SKM-1 (cell line): ENCODE measurements around the gene MUC6.

Experiments used
- DNase-seq: peaks from one replicate; lab custom pipeline; 2025; ENCODE audit not compliant: unreplicated experiment; lab: John Stamatoyannopoulos, UW

The MUC6 gene, protein sequence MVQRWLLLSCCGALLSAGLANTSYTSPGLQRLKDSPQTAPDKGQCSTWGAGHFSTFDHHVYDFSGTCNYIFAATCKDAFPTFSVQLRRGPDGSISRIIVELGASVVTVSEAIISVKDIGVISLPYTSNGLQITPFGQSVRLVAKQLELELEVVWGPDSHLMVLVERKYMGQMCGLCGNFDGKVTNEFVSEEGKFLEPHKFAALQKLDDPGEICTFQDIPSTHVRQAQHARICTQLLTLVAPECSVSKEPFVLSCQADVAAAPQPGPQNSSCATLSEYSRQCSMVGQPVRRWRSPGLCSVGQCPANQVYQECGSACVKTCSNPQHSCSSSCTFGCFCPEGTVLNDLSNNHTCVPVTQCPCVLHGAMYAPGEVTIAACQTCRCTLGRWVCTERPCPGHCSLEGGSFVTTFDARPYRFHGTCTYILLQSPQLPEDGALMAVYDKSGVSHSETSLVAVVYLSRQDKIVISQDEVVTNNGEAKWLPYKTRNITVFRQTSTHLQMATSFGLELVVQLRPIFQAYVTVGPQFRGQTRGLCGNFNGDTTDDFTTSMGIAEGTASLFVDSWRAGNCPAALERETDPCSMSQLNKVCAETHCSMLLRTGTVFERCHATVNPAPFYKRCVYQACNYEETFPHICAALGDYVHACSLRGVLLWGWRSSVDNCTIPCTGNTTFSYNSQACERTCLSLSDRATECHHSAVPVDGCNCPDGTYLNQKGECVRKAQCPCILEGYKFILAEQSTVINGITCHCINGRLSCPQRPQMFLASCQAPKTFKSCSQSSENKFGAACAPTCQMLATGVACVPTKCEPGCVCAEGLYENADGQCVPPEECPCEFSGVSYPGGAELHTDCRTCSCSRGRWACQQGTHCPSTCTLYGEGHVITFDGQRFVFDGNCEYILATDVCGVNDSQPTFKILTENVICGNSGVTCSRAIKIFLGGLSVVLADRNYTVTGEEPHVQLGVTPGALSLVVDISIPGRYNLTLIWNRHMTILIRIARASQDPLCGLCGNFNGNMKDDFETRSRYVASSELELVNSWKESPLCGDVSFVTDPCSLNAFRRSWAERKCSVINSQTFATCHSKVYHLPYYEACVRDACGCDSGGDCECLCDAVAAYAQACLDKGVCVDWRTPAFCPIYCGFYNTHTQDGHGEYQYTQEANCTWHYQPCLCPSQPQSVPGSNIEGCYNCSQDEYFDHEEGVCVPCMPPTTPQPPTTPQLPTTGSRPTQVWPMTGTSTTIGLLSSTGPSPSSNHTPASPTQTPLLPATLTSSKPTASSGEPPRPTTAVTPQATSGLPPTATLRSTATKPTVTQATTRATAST (N-terminal part only)

DNA sequence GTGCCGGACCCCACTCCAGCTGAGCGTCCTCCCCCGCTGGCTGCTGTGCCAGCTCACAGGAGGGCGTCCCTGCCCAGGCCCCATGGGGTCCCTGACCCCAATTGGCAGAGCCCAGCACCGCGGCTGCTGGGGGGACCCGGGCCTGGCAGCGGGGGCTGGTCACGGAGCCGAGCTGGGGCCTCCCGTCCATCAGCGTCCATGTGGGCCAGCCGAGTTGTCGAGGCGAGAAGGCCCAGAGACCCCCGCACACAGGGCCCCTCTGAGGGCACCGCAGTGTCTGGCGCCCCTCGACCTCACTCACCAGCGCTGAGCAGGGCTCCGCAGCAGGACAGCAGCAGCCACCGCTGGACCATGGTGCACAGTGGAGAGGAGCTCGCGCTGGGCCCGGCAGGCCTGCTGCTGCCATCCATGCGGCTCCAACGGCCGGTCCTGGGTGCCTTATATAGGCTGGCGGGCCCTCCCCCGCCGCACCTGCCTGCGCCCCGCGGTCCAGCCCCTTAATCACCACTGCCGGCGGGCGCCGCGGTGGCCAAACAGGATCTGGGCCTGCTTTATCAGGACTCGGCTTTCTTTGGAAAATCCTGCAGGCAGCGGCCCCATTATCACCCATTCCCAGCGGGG is at the start of gene MUC6:
Gene MUC6, minus strand, starts transcription at position 416 of the 621 bp plus-strand sequence. Its CDS starts 63 bp downstream, at position 353.
- no peak for DNase-seq

DNA sequence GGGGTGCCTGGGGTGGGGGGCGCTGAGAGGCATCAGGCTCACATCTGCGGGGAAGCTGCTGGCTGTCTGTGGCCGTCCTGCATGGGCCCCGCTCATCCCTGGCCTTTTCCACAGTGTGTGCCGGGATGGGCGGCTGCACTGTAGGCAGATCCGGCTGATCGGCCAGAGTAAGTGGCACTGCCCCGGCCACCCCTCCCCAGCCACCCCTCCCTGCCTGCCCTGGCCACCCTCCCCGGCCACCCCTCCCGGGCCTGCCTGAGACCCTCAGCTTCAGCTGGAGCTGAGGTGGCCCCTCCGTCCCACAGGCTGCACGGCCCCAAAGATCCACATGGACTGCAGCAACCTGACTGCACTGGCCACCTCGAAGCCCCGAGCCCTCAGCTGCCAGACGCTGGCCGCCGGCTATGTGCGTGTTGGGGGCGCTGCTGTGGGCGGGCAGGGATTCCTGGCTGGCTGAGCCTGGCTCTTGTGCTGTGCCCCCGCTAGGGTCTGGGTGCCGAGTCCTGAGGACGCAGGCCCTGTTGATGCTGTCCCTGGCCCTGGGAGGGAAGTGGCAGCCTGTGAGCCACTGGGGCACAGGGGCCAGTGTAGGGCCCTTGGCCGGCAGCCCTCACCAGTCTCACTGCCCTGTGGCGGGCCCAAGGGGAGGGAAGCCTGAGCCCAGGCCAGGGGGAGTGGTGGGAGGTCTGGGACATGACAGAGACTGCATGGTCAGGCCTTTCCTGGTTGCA is 49.1 kb upstream of the MUC6 start:
- no peak for DNase-seq

DNA sequence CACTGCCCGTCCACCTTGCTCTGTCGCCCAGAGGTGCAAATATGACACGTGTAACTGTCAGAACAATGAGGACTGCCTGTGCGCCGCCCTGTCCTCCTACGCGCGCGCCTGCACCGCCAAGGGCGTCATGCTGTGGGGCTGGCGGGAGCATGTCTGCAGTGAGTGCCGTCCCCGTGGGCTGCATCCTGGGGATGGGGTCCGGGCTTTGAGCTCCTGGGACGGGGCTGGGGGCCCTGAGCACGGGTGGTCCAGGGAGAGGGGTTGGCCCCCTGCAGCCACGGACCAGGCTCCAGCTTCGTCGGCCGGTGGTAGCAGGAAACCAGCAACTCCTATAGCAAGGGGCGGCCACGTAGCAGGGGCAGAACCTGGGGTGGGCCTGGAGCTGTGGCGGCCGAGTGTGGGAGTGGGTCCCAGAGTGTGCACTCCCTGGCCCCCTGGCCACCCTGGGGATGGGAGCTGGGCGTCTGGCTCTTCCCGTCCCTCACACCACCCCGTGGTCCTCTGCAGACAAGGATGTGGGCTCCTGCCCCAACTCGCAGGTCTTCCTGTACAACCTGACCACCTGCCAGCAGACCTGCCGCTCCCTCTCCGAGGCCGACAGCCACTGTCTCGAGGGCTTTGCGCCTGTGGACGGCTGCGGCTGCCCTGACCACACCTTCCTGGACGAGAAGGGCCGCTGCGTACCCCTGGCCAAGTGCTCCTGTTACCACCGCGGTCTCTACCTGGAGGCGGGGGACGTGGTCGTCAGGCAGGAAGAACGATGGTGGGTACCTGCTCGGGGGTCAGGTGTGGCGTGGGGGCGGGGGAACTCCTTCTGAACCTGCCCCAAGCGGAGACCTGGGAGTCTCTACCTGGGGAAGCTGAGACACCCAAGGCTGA is 48.3 kb upstream of the MUC6 start:
- DNase-seq = no peak

DNA sequence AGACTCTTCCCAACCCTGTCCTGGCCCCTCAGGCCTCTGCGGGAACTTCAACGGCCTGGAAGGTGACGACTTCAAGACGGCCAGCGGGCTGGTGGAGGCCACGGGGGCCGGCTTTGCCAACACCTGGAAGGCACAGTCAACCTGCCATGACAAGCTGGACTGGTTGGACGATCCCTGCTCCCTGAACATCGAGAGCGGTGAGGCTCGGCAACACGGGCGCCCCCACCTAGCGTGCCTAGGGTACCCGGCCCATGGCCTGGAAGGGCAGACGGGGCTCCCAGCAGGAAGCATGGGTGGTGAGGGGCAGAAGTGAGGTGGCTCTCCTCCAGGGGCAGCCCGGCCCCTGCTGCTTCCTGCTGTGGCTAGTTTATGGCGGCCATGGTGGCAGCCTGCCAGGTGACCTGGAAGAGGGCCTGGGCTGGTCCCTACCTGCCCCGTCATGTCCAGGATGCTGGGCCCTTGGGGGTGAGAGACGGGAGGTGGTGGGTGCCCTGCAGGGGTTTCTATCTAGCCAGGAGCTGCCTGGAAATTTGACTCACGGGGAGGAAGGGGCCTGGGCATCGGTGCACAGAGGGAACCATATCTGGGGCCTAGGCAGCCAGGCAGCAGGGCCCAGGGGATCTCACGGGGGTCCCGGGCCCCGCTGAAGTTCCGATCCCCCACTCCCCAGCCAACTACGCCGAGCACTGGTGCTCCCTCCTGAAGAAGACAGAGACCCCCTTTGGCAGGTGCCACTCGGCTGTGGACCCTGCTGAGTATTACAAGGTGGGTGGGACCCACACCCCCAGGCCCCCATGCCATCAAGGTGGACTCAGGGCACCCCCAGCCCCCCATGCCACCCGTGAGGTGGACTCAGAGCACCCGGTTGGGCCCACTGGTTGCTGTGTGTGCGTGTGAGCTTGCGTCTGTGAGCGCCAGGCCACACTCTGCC is 47.4 kb upstream of the MUC6 start:
- DNase-seq = no peak

DNA sequence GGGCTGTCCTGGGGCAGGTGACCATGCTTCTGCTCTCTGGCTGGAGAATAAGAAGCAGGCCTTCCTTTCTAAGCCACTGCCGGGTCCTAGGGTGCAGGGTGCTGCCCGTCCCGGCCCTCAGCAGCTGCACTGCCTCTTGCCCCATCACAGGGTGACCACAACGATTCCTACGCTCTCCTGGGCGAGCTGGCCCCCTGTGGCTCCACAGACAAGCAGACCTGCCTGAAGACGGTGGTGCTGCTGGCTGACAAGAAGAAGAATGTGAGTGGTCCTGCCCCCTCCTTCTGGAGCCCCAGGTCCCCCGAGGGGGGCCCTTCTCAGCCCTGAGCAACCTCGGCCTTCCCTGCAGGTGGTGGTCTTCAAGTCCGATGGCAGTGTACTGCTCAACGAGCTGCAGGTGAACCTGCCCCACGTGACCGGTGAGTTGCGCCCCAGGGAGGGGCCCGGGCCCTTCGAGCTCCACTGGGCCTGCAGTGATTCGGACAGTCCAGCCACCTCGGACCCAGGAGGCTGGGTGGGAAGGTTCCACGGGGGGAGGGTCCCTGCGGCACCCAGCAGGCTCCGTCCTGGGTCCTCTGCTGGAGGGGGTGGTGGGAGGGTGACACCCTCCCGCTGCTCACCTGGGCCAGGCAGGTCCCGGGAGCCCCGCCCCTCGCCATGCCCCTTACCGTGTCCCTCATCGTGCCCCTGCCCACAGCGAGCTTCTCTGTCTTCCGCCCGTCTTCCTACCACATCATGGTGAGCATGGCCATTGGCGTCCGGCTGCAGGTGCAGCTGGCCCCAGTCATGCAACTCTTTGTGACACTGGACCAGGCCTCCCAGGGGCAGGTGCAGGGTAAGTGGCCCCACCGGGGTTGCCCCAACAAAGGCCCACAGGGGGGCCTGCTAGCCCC is 46.5 kb upstream of the MUC6 start:
- no peak for DNase-seq

DNA sequence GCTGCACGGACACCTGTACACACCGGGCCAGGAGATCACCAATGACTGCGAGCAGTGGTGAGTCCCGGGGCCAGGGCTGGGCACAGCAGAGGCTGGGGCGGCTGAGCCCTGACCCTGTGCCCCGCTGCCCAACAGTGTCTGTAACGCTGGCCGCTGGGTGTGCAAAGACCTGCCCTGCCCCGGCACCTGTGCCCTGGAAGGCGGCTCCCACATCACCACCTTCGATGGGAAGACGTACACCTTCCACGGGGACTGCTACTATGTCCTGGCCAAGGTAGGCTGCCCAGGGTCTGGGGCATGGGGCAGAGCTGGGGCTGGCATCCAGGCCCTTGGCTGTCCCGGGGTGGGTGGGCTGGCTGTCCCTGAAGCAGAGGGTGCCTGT is 45.8 kb upstream of the MUC6 start:
- DNase-seq = no peak

DNA sequence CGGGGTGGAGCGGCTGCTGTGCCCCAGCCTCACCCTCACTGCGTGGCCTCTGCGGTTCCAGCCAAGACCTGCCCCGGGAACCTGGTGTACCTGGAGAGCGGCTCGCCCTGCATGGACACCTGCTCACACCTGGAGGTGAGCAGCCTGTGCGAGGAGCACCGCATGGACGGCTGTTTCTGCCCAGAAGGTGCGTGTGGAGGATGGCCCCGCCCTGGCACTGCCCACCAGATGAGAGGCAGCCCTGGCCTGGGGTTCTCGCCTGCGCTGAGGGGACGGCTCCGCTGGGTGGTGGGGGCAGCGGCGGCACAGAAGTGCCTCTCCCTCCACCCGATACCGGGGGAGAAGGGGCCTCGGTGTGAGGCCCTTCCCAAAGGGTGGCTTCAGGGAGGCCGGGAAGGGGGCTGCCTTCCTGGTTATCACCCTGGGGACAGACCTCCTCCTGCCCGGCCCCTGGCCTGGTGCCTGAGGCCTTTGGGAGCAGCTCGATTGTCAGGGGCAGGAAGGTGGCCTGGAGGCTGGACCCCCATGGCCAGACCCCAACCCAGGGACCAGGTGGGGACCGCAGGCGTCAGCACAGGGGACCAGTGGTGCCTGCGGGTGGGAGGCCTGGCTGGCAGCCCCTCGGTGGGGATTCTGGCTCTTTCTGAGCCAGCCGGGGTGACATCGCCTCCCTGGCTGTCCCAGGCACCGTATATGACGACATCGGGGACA is 45.2 kb upstream of the MUC6 start:
- no peak for DNase-seq

DNA sequence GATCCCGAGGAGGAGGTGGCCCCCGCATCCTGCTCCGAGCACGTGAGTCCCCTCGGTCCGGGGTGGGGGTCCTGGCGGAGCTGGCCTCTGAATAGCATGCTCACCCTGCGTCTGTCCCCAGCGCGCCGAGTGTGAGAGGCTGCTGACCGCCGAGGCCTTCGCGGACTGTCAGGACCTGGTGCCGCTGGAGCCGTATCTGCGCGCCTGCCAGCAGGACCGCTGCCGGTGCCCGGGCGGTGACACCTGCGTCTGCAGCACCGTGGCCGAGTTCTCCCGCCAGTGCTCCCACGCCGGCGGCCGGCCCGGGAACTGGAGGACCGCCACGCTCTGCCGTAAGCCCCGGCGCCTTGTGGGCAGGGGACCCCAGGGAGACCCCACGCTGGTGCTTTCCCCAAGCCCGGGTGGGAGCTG is 41.7 kb upstream of the MUC6 start:
- DNase-seq = no peak

DNA sequence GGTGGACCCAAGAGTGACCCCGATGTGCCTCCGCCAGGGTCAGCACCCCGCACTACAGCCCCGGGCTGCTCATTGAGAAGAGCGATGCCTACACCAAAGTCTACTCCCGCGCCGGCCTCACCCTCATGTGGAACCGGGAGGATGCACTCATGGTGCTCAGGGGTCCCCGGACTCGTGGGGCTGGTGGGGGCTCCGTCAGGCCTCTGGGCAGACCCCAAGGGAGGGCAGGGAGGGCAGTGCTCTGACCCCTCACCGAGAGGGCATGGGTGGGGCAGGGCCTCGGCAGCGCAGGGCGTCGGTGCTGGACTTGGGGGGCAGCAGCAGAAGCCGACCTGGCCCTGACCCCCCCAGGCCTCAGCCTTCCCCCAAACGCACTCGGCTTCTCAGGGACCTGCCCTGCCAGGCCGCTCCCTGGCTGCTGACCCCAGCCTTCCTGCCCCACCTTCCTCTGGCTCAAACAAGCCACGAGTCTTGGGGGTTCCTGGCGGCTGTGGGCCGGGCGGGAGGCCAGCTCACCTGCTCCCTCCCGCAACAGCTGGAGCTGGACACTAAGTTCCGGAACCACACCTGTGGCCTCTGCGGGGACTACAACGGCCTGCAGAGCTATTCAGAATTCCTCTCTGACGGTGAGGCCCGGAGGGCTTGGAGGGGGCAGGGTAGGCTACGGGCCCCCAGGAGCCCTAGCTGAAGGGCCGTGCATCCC is 41.0 kb upstream of the MUC6 start:
- no peak for DNase-seq

DNA sequence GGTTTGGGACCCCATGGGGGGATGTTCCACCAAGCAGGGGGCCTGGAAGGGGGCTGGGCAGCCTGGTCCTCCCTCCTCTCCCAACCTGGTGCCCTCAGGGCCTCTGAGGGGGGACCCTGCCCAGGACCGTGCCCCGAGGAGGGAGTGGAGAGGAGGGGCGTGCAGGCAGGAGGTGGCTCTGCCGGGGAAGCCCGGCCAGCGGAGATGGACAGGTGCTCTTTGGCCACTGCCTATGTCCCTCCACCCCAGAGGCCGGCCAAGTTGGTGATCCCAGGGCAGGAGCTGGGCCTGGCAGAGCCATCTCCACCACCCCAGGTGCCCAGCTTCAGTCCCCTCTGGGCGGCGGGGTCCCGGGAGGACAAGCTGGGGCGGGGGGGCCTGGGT is 40.5 kb upstream of the MUC6 start:
- DNase-seq = no peak

DNA sequence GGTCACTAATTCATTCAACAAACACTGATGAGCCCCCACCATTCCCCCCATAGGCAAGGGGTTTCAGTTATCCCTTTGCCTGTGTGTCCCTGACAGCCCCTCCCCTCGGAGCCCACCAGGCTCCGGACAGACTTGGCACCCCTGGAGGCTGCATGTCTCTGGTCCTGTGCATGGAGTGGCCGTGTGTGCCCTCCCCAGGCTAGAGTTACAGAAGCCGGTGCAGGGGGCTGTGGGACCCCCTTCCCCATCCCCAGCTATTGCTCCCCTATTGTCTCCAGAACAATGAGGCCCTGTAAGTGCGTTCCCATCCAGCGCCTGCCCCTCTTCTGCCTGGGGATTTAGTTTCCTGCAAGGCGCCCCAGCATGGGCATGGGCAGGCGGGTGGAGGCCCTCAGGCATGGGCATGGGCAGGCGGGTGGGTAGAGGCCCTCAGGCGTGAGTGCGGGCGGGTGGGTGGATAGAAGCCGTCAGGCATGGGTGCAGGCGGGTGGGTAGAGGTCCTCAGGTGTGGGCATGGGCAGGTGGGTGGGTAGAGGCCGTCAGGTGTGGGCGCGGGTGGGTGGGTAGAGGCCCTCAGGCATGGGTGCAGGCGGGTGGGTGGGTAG is 39.6 kb upstream of the MUC6 start:
- DNase-seq = no peak

DNA sequence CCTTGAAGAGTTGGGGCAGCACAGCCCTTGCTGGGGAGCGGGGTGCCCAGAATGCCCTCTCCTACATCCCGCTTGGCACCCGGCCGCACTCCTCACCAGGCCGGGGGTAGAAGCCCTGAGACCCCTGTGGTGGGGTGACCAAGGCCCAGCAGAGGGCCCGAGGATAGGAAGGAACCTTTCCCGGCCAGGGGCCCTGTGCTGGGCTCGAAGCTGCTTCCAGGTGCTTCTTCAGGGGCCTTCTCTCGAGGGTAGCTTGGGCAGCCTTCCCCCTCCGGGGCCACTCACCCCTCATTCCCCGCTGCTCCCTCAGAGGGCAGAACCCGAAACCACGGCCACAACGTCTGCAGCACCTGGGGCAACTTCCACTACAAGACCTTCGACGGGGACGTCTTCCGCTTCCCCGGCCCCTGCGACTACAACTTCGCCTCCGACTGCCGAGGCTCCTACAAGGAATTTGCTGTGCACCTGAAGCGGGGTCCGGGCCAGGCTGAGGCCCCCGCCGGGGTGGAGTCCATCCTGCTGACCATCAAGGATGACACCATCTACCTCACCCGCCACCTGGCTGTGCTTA is 38.9 kb upstream of the MUC6 start:
- no peak for DNase-seq

DNA sequence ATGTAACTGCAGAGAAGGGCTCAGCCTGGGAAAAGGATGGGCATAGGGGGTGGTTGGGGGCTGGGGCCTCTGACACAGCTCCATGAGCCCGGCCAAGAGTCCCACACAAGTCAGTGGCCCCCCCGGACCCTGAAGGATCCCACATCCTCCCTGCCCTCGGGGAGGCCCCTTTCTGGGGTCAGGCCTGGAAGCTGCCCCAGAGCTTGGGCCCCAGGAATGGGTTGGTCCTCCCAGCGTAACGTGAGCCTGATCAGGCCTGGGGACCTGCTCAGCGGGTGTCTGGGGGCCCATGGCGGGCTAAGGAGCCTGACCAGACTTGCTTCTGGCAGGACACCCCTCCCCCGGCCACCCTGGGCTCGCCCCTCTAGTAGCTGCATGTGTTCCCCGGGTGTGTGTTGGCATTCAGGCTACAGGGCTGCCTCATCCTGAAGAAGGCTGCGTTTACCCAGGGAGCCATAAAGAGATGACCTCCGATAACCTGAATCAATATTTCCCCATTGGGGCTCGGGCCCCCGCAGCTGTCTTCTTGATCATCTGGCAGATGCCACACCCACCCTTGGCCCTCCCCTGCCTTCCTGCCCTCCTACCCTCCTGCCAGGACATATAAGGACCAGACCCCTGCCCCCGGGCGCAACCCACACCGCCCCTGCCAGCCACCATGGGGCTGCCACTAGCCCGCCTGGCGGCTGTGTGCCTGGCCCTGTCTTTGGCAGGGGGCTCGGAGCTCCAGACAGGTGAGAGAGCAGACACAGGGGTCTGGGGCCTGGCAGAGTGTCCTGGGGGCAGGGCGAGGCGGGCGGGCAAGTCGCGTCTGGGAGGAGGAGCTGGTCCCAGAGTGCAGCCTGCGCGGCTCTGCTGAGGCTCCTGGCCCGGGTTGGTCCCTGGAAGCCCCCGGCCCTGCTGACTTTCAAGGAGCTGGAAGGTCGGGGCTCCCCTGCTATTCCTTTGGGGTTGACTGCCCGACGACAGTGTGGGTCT is 38.0 kb upstream of the MUC6 start, which contains the start of gene MUC2:
Gene MUC2, plus strand, starts transcription at position 631 of the 978 bp plus-strand sequence.
- DNase-seq = no peak

DNA sequence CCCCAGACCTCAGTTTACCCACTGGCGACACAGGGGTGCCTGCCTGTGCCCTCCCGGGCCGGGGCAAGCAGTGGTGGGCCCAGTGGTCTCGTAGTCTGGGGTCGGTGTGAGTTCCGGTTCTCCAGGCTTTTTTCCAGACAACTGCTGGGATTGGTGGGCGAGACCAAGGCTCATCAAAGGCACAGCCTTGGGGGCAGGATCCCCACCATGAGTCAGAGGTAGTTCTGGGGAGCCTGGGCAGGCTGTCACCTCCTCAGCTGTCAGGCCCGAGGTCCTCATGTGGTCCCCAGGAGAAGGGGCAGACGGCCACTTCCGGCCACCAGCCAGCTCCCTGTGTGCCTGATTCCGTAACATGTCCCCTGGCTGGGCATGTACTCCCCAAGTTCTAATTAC is 37.3 kb upstream of the MUC6 start:
- no peak for DNase-seq
